Measurements from ENCODE around the gene ZNF581. TPM values are rescaled to one million over a fixed set of nuclear protein-coding genes. Genes with fewer than 3 reads are reported as not detected.

The ZNF581 gene
- total RNA-seq, 2 donors from 2014 or later = 47.2 to 48.7 TPM

GRCh38 chr19:55653651-55654322 is 10.3 kb downstream of the ZNF581 start:
- Mint-ChIP-seq H3K4me1 (peaks cover 25% of the 10 kb centered on the region), H3K4me3 (peak overlapping the region; percentile 94), H3K27me3 (ENCODE audit: insufficient read depth) (peaks cover 2% of the 10 kb centered on the region), H3K9me3 (no peaks in the 10 kb centered on the region), H3K27ac (peak overlapping the region; percentile 99), H3K36me3 (ENCODE audit: low read depth) (peaks cover 9% of the 10 kb centered on the region)
- H3K36me3 ChIP-seq (ENCODE audit: control insufficient read depth, insufficient read depth, low read length) = peaks cover 11% of the 10 kb centered on the region
- 0 to 1% methylated on average over 46 to 57 of the region's 57 CpGs for WGBS, 2 experiments (ENCODE audit: insufficient coverage in 1 of 2, insufficient read length in 1 of 2)
- H3K4me1 ChIP-seq (ENCODE audit: control insufficient read depth, insufficient read depth, low read length) = peaks cover 5% of the 10 kb centered on the region
- peak overlapping the region; percentile 97 for H3K27ac ChIP-seq (ENCODE audit: low read depth, low read length)
- H3K9me3 ChIP-seq (ENCODE audit: control insufficient read depth, low read length) = no peaks in the 10 kb centered on the region
- H3K4me3 ChIP-seq (ENCODE audit: low read length) = peak overlapping the region; percentile 97
- peak overlapping the region; percentile 96 for H3K9ac ChIP-seq (ENCODE audit: extremely low read depth, low read length, poor library complexity, severe bottlenecking)
- no peaks in the 10 kb centered on the region for H3K27me3 ChIP-seq (ENCODE audit: control insufficient read depth, insufficient read depth, low read length, poor library complexity, severe bottlenecking)
- TF ChIP-seq CTCF (conservative IDR thresholded peaks at IDR 0.05) = peak; percentile 100
- peak; percentile 98 for DNase-seq

- peaks cover 11% of the 10 kb centered on the region for H3K36me3 ChIP-seq (ENCODE audit: control insufficient read depth, insufficient read depth, low read length)
- H3K4me3 ChIP-seq (ENCODE audit: low read length) = peak overlapping the region; percentile 97
- H3K27me3 ChIP-seq (ENCODE audit: control insufficient read depth, insufficient read depth, low read length, poor library complexity, severe bottlenecking) = no peaks in the 10 kb centered on the region
- peak overlapping the region; percentile 96 for H3K9ac ChIP-seq (ENCODE audit: extremely low read depth, low read length, poor library complexity, severe bottlenecking)
- peaks cover 25% of the 10 kb centered on the region for H3K4me1 Mint-ChIP-seq
- H3K4me1 ChIP-seq (ENCODE audit: control insufficient read depth, insufficient read depth, low read length) = peaks cover 5% of the 10 kb centered on the region
- H3K9me3 Mint-ChIP-seq = no peaks in the 10 kb centered on the region
- peak overlapping the region; percentile 97 for H3K27ac ChIP-seq (ENCODE audit: low read depth, low read length)
- peaks cover 10% of the 10 kb centered on the region for H3K36me3 Mint-ChIP-seq (ENCODE audit: low read depth)
- peak; percentile 100 for DNase-seq
- H3K27me3 Mint-ChIP-seq (ENCODE audit: insufficient read depth) = peaks cover 2% of the 10 kb centered on the region
- 0 to 1% methylated on average over 39 to 52 of the region's 52 CpGs for WGBS, 2 experiments (ENCODE audit: insufficient coverage in 1 of 2, insufficient read length in 1 of 2)
- H3K4me3 Mint-ChIP-seq = peak overlapping the region; percentile 94
- H3K9me3 ChIP-seq (ENCODE audit: control insufficient read depth, low read length) = no peaks in the 10 kb centered on the region
- no peak for TF ChIP-seq CTCF (conservative IDR thresholded peaks at IDR 0.05)
- H3K27ac Mint-ChIP-seq = peak overlapping the region; percentile 99
These were observed 10.9 kb downstream of the ZNF581 start for GRCh38 chr19:55654323-55654867.

- H3K4me3 ChIP-seq (ENCODE audit: low read length) = peak within 1 kb of the TSS; percentile 97
- Mint-ChIP-seq H3K36me3 (ENCODE audit: low read depth) (peaks cover 14% of the 10 kb centered on the region), H3K27ac (peak within 1 kb of the TSS; percentile 99), H3K4me3 (peak within 1 kb of the TSS; percentile 94), H3K4me1 (peaks cover 25% of the 10 kb centered on the region), H3K27me3 (ENCODE audit: insufficient read depth) (peaks cover 2% of the 10 kb centered on the region), H3K9me3 (no peaks in the 10 kb centered on the region)
- DNase-seq = peak; percentile 99
- peaks cover 5% of the 10 kb centered on the region for H3K4me1 ChIP-seq (ENCODE audit: control insufficient read depth, insufficient read depth, low read length)
- H3K27me3 ChIP-seq (ENCODE audit: control insufficient read depth, insufficient read depth, low read length, poor library complexity, severe bottlenecking) = no peaks in the 10 kb centered on the region
- H3K9me3 ChIP-seq (ENCODE audit: control insufficient read depth, low read length) = no peaks in the 10 kb centered on the region
- peak within 1 kb of the TSS; percentile 96 for H3K9ac ChIP-seq (ENCODE audit: extremely low read depth, low read length, poor library complexity, severe bottlenecking)
- no peak for TF ChIP-seq CTCF (conservative IDR thresholded peaks at IDR 0.05)
- H3K36me3 ChIP-seq (ENCODE audit: control insufficient read depth, insufficient read depth, low read length) = peaks cover 14% of the 10 kb centered on the region
- 0 to 3% methylated on average over 26 to 94 of the region's 95 CpGs for WGBS, 2 experiments (ENCODE audit: insufficient coverage in 1 of 2, insufficient read length in 1 of 2)
- peak within 1 kb of the TSS; percentile 99 for H3K27ac ChIP-seq (ENCODE audit: low read depth, low read length)
These were observed 11.6 kb downstream of the ZNF581 start, which contains the start of gene U2AF2 for GRCh38 chr19:55654868-55655647. Gene U2AF2 (plus strand): TSS chr19:55655035. CDS start chr19:55655105, 70 bp downstream.

Measured in endodermal cell (in vitro differentiated cells).